NOMO-1 (cell line): ENCODE measurements around the gene NQO2.

ENCODE experiments used
- DNase-seq, 2 experiments: peaks; one replicate each; lab custom pipeline; 2025; ENCODE audit not compliant: unreplicated experiment in 2 of 2; lab: John Stamatoyannopoulos, UW

The NQO2 gene

GRCh38 chr6:2999618-3000557 is at the start of gene NQO2:
Gene NQO2, plus strand, starts transcription at chr6:2999894. Its CDS starts 6,659 bp downstream, at chr6:3006553.
- DNase-seq: peak; percentile 66 to 71

- no peak for DNase-seq
Measured at GRCh38 chr6:2950713-2951112, 49.0 kb upstream of the NQO2 start.

GRCh38 chr6:2951728-2952127 is 48.0 kb upstream of the NQO2 start:
- no peak for DNase-seq

- peak; percentile 37 to 52 for DNase-seq
Measured at GRCh38 chr6:2952557-2953095, 47.1 kb upstream of the NQO2 start.

GRCh38 chr6:2953098-2953497 is 46.6 kb upstream of the NQO2 start:
- no peak for DNase-seq

GRCh38 chr6:2956930-2957685 is 42.6 kb upstream of the NQO2 start:
- DNase-seq: no peak

- DNase-seq: no peak
Measured at GRCh38 chr6:2957696-2958330, 41.9 kb upstream of the NQO2 start.

GRCh38 chr6:2958331-2958711 is 41.4 kb upstream of the NQO2 start:
- DNase-seq: no peak

- DNase-seq: no peak
Measured at GRCh38 chr6:2958776-2959175, 40.9 kb upstream of the NQO2 start.

- no peak for DNase-seq
Measured at GRCh38 chr6:2959909-2960719, 39.6 kb upstream of the NQO2 start.

- no peak for DNase-seq
Measured at GRCh38 chr6:2960935-2961334, 38.8 kb upstream of the NQO2 start.

- no peak for DNase-seq
Measured at GRCh38 chr6:2961506-2961905, 38.2 kb upstream of the NQO2 start.

GRCh38 chr6:2962004-2962403 is 37.7 kb upstream of the NQO2 start:
- DNase-seq: no peak

GRCh38 chr6:2962636-2963035 is 37.1 kb upstream of the NQO2 start:
- no peak for DNase-seq

GRCh38 chr6:2963756-2964155 is 35.9 kb upstream of the NQO2 start:
- no peak for DNase-seq

GRCh38 chr6:2964793-2965505 is 34.7 kb upstream of the NQO2 start:
- no peak for DNase-seq

GRCh38 chr6:2966347-2966746 is 33.3 kb upstream of the NQO2 start:
- no peak for DNase-seq

GRCh38 chr6:2967936-2968335 is 31.8 kb upstream of the NQO2 start:
- no peak for DNase-seq

GRCh38 chr6:2968600-2969135 is 31.0 kb upstream of the NQO2 start:
- DNase-seq: no peak
